Heart left ventricle (tissue), 16 donors: ENCODE measurements around the gene AHDC1. TPM values are rescaled to one million over a fixed set of nuclear protein-coding genes. Genes with fewer than 3 reads are reported as not detected.

Source experiments
- ATAC-seq, 4 donors: fragments of 200-7000 bp; cut with Tn5 transposase; one replicate each; pipeline ENCODE4 v1.9.1; 2020 to 2022; ENCODE audit warnings: moderate library complexity in 4 of 4, mild to moderate bottlenecking in 3 of 4, moderate number of reproducible peaks in 1 of 4
- DNase-seq, 5 donors: peaks; one replicate each; pipeline ENCODE4 v3.0.0-alpha.2; 2020
- H3K27ac ChIP-seq, 12 donors: fragments of 200-600 bp; sonication (generic) in 4 of 12; one replicate each; pipeline versions ENCODE4 v1.5.0 to v1.8.0; 2016 to 2022; ENCODE audit warnings: mild to moderate bottlenecking in 2 of 12
- H3K27me3 ChIP-seq, 9 donors: fragments of 200-600 bp; sonication (generic) in 2 of 9; one replicate each; pipeline versions ENCODE4 v1.5.1 to v1.8.0; 2016 to 2022; ENCODE audit warnings: mild to moderate bottlenecking in 3 of 9
- H3K36me3 ChIP-seq, 9 donors: fragments of 200-600 bp; sonication (generic) in 2 of 9; one replicate each; pipeline versions ENCODE4 v1.5.0 to v1.8.0; 2018 to 2022; ENCODE audit warnings: mild to moderate bottlenecking in 2 of 9
- H3K4me1 ChIP-seq, 12 donors: fragments of 200-600 bp; sonication (generic) in 4 of 12; one replicate each; pipeline versions ENCODE4 v1.5.0 to v1.8.0; 2016 to 2022; ENCODE audit warnings: mild to moderate bottlenecking in 3 of 12
- H3K4me3 ChIP-seq, 12 donors: fragments of 200-600 bp; sonication (generic) in 4 of 12; one replicate each; pipeline versions ENCODE4 v1.5.0 to v1.8.0; 2017 to 2022; ENCODE audit warnings: mild to moderate bottlenecking in 9 of 12, moderate library complexity in 4 of 12
- H3K9me3 ChIP-seq, 12 donors: fragments of 200-600 bp; sonication (generic) in 4 of 12; one replicate each; pipeline versions ENCODE4 v1.5.0 to v1.8.0; 2016 to 2022; ENCODE audit warnings: mild to moderate bottlenecking in 1 of 12
- POLR2A ChIP-seq, 2 donors: fragments of 450-650 bp; IDR thresholded peaks; one replicate each; pipeline ENCODE4 v1.6.1; 2017; ENCODE audit warnings: antibody characterized with exemption in 2 of 2, mild to moderate bottlenecking in 2 of 2, moderate library complexity in 2 of 2
- WGBS, 4 donors: extraction: QIAGEN DNeasy Blood & Tissue Kit in 2 of 4; methylation state at CpG; one replicate each; pipeline versions ENCODE4 v1.1.5 to v1.1.7; 2013 to 2018; 5-methylcytosine and 5-hydroxymethylcytosine counted together
- intact Hi-C, 10 donors: fragments of 100-400 bp; cut with DNase I; formaldehyde crosslinking; loops; one replicate each; pipeline versions ENCODE4 v1.11.1 to v1.14.2; 2022
- polyA plus RNA-seq, 2 donors: library from polyadenylated mRNA; stranded (reverse); fragments of 200-250 nt; gene quantifications; one replicate each; pipeline ENCODE4 v1.2.3, GENCODE V29; 2013
- total RNA-seq, 9 donors: library from RNA; depleted of rRNA in 2 of 9; stranded (reverse); fragments of >200 nt in 2 of 9; fragmentation: NEBNext Ultra II Directional in 3 of 9; extraction: Animal tissue kit (Norgen Biotek cat#: 25700) in 3 of 9; gene quantifications; one replicate each; pipeline versions ENCODE4 v1.1.0 to v1.2.4, GENCODE V29; 2016 to 2023
- TF ChIP-seq, protein P1 (sequence below), 12 donors: fragments of 200-600 bp; sonication (generic) in 4 of 12; IDR thresholded peaks; one replicate each; pipeline versions ENCODE4 v1.5.0 to v1.8.0; 2018 to 2022; ENCODE audit warnings: antibody characterized with exemption in 12 of 12, mild to moderate bottlenecking in 5 of 12
- donor health status: ischemic (EF 13 %, LVEDD 7.1; RV severe dilation, severe dysfunction).
- donor health status: healthy with polysubstance abuse.
- donor health status: DM: no; HTN: yes; CAD: no.
- donor health status: DM: no; HTN: no; CAD: no.
- donor health status: ischemic (EF 25% LVEDD 6.9; RV normal size, moderate dysfunction).
- donor health status: ischemic (EF 25% LVEDD 5.7; RV mildly dilated, moderate dysfunction).
- donor health status: healthy.
- donor health status: DM: yes; HTN: yes; CAD: no.
- donor health status: ischemic (EF 35%, LVEDD 5.7; RV mildly dilated, moderate dysfunction).
- donor health status: nonischemic (EF 11% LVEDD 7.7; RV severe dilation, severe dysfunction).
- donor health status: DM: yes; HTN: yes; CAD: no.
- donor health status: PGD.
- donor health status: ischemic (EF 29% LVEDD 5.4; RV normal size, mild dysfunction).
- donor health status: nonischemic (EF 23%, LVEDD 6.1; RV moderate dilation, normal function).

AHDC1 gene
- total and polyA plus RNA-seq, 11 donors: 25.8 to 50.2 (median 42.1) TPM

DNA sequence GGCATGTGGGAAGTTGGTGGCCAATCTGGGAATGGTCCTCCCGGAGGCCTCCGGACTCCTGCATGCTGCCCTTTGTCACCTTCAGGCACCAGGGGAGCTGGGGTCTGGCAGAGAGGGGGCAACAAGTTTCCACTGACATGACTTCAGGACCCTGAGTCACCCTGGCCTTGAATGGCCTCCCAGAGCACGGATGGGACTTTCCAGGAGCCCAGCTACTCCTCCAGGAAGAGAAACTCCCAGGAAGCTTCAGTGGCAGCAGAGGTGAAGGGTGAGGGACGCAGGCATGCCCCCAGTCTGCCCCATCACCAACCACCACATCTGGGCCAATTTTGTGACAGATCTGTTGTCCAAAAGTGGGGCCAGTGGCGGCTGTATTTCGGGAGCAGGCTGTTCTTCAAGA, 58.1 kb downstream of the AHDC1 start:
- H3K27ac ChIP-seq: peak overlapping the region; percentile 69 to 94 (median 88)
- WGBS, 4 donors: 52 to 66% (median 59%) methylated on average over 6 of the region's 6 CpGs
- H3K9me3 ChIP-seq: no peaks in the 10 kb centered on the region
- ATAC-seq (no peak), DNase-seq (peak in 1 of 5 donors; percentile 26)
- no peak for TF ChIP-seq POLR2A (IDR thresholded peaks at IDR 0.05)
- TF ChIP-seq, protein P1, sequence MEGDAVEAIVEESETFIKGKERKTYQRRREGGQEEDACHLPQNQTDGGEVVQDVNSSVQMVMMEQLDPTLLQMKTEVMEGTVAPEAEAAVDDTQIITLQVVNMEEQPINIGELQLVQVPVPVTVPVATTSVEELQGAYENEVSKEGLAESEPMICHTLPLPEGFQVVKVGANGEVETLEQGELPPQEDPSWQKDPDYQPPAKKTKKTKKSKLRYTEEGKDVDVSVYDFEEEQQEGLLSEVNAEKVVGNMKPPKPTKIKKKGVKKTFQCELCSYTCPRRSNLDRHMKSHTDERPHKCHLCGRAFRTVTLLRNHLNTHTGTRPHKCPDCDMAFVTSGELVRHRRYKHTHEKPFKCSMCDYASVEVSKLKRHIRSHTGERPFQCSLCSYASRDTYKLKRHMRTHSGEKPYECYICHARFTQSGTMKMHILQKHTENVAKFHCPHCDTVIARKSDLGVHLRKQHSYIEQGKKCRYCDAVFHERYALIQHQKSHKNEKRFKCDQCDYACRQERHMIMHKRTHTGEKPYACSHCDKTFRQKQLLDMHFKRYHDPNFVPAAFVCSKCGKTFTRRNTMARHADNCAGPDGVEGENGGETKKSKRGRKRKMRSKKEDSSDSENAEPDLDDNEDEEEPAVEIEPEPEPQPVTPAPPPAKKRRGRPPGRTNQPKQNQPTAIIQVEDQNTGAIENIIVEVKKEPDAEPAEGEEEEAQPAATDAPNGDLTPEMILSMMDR (IDR thresholded peaks at IDR 0.05): no peak
- no peaks in the 10 kb centered on the region for H3K27me3 ChIP-seq
- H3K36me3 ChIP-seq: peaks cover 3 to 61% (median 39%) of the 10 kb centered on the region in 9 donors
- no peak overlapping the region for H3K4me3 ChIP-seq
- intact Hi-C loops: loop anchor here in 1 of 10 donors (2.0 kb wide), 1 partner anchor 23 kb away; no protein-coding TSS in a partner anchor
- peaks cover 12 to 69% (median 62%) of the 10 kb centered on the region in 12 donors for H3K4me1 ChIP-seq

DNA sequence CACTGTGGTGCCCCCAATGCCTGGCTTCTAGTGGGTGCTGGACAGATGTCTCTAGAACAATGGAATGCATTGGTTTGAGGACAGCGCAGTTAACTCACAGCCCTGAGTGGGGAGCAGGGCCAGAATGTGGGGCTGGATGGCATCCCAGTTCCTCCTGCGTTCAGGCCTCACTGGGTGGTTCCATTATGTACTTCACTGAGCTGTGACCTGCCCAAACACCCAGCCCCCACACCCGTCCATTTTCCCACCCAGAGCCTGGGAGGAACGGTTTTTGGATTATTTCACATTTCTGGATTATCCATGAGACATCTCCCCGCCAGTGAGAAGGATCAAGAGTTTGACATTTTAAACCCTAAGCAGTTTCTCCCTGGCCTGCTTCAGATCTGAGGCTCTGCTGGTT, 58.7 kb downstream of the AHDC1 start:
- WGBS, 4 donors: 29 to 46% (median 33%) methylated on average over 5 of the region's 5 CpGs
- ATAC-seq: peak; percentile 72 to 81 (median 74)
- DNase-seq: peak in 4 of 5 donors; percentile 77 to 85 (median 84)
- H3K9me3 ChIP-seq: no peaks in the 10 kb centered on the region
- peak overlapping the region; percentile 69 to 94 (median 88) for H3K27ac ChIP-seq
- peaks cover 12 to 75% (median 66%) of the 10 kb centered on the region in 12 donors for H3K4me1 ChIP-seq
- TF ChIP-seq, protein P1 (IDR thresholded peaks at IDR 0.05): no peak
- TF ChIP-seq POLR2A (IDR thresholded peaks at IDR 0.05): peak in 1 of 2 donors; percentile 17
- H3K4me3 ChIP-seq: no peak overlapping the region
- H3K36me3 ChIP-seq: peaks cover 3 to 55% (median 33%) of the 10 kb centered on the region in 9 donors
- intact Hi-C loops: loop anchor here in 1 of 10 donors (2.0 kb wide), 1 partner anchor 22 kb away; no protein-coding TSS in a partner anchor
- H3K27me3 ChIP-seq: no peaks in the 10 kb centered on the region

DNA sequence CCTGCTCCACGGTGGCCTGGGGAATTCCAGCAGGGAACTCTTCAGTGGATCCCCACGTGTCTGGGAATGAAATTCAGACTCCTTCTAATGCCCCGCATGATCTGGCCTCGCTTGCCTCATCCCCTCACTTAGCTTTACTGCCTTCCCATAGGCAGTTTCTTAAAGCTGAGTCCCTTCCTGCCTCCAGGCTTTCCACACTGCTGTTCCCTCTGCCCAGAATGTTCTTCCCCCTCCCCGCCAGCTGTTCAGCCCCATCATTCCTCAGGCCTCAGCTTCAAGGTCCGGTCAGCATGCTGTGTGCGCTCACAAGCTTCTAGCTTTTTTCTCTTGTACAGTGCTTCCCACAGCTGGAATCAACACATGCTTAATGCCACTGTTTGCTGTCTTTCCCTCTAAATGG, 59.1 kb downstream of the AHDC1 start:
- TF ChIP-seq POLR2A (IDR thresholded peaks at IDR 0.05): no peak
- TF ChIP-seq, protein P1 (IDR thresholded peaks at IDR 0.05): no peak
- DNase-seq (peak in 1 of 5 donors; percentile 34), ATAC-seq (peak in 3 of 4 donors; percentile 1 to 10 (median 1))
- Histone ChIP-seq H3K36me3 (peaks cover 3 to 51% (median 29%) of the 10 kb centered on the region in 9 donors), H3K4me3 (no peak overlapping the region), H3K27ac (peak overlapping the region; percentile 69 to 94 (median 88)), H3K4me1 (peaks cover 12 to 80% (median 71%) of the 10 kb centered on the region in 12 donors), H3K9me3 (no peaks in the 10 kb centered on the region), H3K27me3 (no peaks in the 10 kb centered on the region)
- intact Hi-C loops: loop anchor here in 2 of 10 donors (2.0 to 5.0 kb wide), 2 partner anchors 22 to 118 kb away; no protein-coding TSS in a partner anchor
- WGBS, 4 donors: 59 to 67% (median 63%) methylated on average over 7 of the region's 7 CpGs

DNA sequence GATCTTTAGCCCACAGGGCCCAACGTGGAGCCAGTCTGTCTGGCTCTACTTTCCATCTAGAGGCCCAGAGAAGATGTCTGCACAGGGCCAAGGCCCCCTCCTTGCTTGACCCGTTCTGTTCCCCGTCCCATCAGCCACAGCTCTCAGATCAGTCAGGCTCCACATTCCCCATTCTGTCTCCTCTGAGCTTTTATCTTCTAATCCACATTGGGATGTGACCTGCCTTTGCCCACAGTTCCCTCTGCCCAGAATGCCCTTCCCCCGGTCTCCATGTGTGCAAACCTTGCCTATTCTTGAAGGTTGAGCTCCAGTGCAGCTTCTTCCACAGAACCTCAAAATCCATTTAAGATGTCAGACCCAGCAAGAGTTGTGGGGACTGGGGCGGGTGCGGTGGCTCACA, 60.7 kb downstream of the AHDC1 start:
- ATAC-seq (peak in 1 of 4 donors; percentile 1), DNase-seq (peak in 1 of 5 donors; percentile 31)
- peak overlapping the region; percentile 8 to 94 (median 88) for H3K27ac ChIP-seq
- H3K36me3 ChIP-seq: peaks cover 3 to 42% (median 13%) of the 10 kb centered on the region in 9 donors
- H3K4me3 ChIP-seq: no peak overlapping the region
- H3K27me3 ChIP-seq: no peaks in the 10 kb centered on the region
- H3K4me1 ChIP-seq: peaks cover 12 to 90% (median 77%) of the 10 kb centered on the region in 12 donors
- intact Hi-C loops: loop anchor here in 1 of 10 donors (5.0 kb wide), 1 partner anchor 116 kb away; no protein-coding TSS in a partner anchor
- no peaks in the 10 kb centered on the region for H3K9me3 ChIP-seq
- no peak for TF ChIP-seq POLR2A (IDR thresholded peaks at IDR 0.05)
- WGBS, 4 donors: 58 to 70% (median 65%) methylated on average over 6 of the region's 6 CpGs
